Ectodermal cell (in vitro differentiated cells): Measurements from ENCODE around the gene ADAMTS2.

Experiments used
- H3K27ac ChIP-seq: 2 replicates; pipeline ENCODE4 v1.7.0; 2013; ENCODE audit warnings: mild to moderate bottlenecking, low read depth, low read length; ENCODE audit not compliant: insufficient read depth, poor library complexity, severe bottlenecking
- H3K27me3 ChIP-seq: 2 replicates; pipeline ENCODE4 v1.7.0; 2013; ENCODE audit warnings: mild to moderate bottlenecking, low read length; ENCODE audit not compliant: insufficient read depth, control insufficient read depth, poor library complexity, severe bottlenecking
- H3K36me3 ChIP-seq: one replicate; pipeline ENCODE4 v1.7.0; 2013; ENCODE audit warnings: low read length; ENCODE audit not compliant: control insufficient read depth, insufficient read depth
- H3K4me1 ChIP-seq: one replicate; pipeline ENCODE4 v1.7.0; 2013; ENCODE audit warnings: low read length; ENCODE audit not compliant: control insufficient read depth, insufficient read depth
- H3K4me3 ChIP-seq: 2 replicates; pipeline ENCODE4 v1.7.0; 2013; ENCODE audit warnings: low read depth, low read length, control low read depth; ENCODE audit not compliant: insufficient read depth
- H3K9me3 ChIP-seq: 2 replicates; pipeline ENCODE4 v1.7.0; 2013; ENCODE audit warnings: mild to moderate bottlenecking, low read length, moderate library complexity; ENCODE audit not compliant: control insufficient read depth
- WGBS, 2 experiments: methylation state at CpG; one replicate each; pipeline ENCODE4 v1.1.7; 2013; ENCODE audit warnings: missing lambda C conversion rate in 2 of 2; 5-methylcytosine and 5-hydroxymethylcytosine counted together

ADAMTS2 gene

GRCh38 chr5:179199246-179199645 lies 146.0 kb downstream of the ADAMTS2 start:
- Histone ChIP-seq H3K27me3 (no peaks in the 10 kb centered on the region), H3K36me3 (no peaks in the 10 kb centered on the region), H3K4me3 (no peak overlapping the region), H3K4me1 (no peaks in the 10 kb centered on the region), H3K27ac (no peak overlapping the region), H3K9me3 (no peaks in the 10 kb centered on the region)
- WGBS, 2 experiments, result 93% methylated on average over 11 of the region's 11 CpGs

DNA sequence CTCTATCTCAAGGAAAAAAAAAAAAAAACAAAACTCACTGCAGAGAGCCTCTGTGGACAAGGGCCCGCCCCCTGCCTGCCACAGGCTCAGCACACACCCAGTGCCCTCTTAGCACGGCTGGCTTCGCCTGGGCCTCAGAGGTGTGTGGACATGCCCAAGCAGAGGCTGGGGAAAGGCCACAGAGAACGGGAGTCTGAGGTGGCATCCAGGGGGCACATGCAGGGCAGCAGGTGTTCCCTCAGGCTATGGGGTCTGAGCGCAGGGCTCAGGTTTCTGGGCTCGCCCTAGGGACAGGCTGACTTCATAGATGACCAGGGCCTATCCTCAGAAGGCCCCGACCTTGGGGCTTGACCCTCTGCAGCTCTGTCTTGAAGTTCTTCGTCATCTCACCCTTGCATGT lies 146.4 kb downstream of the ADAMTS2 start:
- no peaks in the 10 kb centered on the region for H3K36me3 ChIP-seq
- H3K4me1 ChIP-seq, result no peaks in the 10 kb centered on the region
- no peak overlapping the region for H3K27ac ChIP-seq
- WGBS, 2 experiments, result 90 to 91% methylated on average over 8 of the region's 8 CpGs
- H3K9me3 ChIP-seq, result no peaks in the 10 kb centered on the region
- no peak overlapping the region for H3K4me3 ChIP-seq
- H3K27me3 ChIP-seq, result no peaks in the 10 kb centered on the region

DNA sequence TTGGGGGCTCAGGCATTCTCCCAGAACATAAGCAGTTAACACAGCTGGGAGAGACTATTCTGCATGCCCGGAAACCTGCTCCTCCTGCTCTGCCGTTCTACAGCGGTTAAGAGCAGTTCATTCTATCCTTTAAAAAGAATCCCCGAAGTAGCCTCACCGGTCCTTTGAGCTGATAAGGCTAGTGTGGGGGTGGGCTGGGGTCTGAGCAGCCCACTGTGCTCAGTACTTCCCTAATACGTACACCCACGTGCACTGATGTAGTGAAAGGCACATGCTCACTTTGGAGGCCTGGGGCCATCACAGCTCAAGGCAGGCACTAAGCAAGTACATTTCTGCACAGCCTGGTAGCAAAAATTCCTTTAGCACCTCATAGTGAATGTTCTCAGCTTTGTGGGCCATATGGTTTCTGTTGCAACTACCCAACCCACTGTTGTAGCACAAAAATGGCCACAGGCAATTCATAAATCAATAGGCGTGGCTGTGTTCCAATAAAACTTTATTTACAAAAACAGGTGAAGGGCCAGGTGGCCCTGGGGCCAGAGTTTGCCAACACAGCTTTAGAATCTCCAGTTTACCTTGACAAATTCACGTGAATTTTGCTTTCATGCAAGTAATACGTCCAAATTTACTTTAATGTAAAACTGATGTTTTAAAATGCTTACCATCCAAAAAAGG lies 148.7 kb downstream of the ADAMTS2 start:
- H3K27me3 ChIP-seq, result no peaks in the 10 kb centered on the region
- 93 to 94% methylated on average over 10 of the region's 10 CpGs for WGBS, 2 experiments

DNA sequence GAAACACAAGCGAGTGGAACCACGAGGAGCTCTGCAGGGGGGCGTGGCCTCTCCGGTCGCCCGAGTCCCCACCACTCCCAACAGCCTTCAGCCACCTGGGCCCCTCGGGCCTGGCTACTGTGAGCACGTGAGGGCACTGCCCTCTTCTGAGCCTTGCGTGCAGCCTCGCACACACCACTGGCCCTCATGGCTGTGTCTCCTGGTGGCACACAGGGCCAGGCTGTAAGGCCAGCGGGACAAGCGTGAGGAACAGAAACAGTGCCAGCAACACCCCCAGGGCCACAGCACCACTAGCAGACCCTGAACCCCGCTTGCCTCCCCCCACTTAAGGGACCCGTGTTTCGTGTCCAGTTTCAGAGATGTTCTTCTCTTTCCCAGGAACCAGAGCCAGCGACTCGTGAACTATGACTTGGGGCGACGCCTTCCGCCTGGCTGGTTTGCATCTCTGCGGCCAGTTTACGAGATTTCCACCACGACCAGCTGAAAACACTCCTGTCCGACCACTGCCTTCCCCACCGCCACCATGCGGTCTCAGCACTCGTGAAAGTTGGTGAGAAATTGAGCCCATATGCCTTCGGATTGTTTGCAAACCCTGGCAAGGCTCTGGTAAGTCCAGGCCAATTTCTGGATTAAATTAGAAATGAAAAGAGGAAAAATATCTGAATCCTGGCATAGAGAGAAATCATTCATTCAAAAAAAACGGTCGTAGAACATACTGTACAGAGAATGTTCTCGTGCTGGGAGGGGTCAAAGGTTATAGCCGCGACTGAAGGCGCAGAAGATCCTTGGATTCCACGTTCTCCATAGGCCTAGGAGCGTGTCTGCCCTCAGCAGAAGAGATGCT lies 149.5 kb downstream of the ADAMTS2 start:
- H3K27ac ChIP-seq, result no peak overlapping the region
- H3K4me1 ChIP-seq, result peaks cover 7% of the 10 kb centered on the region
- WGBS, 2 experiments, result 91% methylated on average over 36 of the region's 36 CpGs
- H3K27me3 ChIP-seq, result no peaks in the 10 kb centered on the region
- no peaks in the 10 kb centered on the region for H3K9me3 ChIP-seq
- H3K36me3 ChIP-seq, result no peaks in the 10 kb centered on the region
- H3K4me3 ChIP-seq, result no peak overlapping the region

More for the DNA sequence above, 148.7 kb downstream of the ADAMTS2 start:
- H3K36me3 ChIP-seq, result no peaks in the 10 kb centered on the region
- peaks cover 3% of the 10 kb centered on the region for H3K4me1 ChIP-seq
- H3K4me3 ChIP-seq, result no peak overlapping the region
- no peak overlapping the region for H3K27ac ChIP-seq
- no peaks in the 10 kb centered on the region for H3K9me3 ChIP-seq

GRCh38 chr5:179194941-179195381 lies 150.3 kb downstream of the ADAMTS2 start:
- Histone ChIP-seq H3K4me1 (peaks cover 7% of the 10 kb centered on the region), H3K27ac (no peak overlapping the region), H3K27me3 (no peaks in the 10 kb centered on the region), H3K9me3 (no peaks in the 10 kb centered on the region), H3K36me3 (no peaks in the 10 kb centered on the region), H3K4me3 (no peak overlapping the region)
- 93 to 95% methylated on average over 19 of the region's 19 CpGs for WGBS, 2 experiments

- WGBS, 2 experiments, result 92 to 93% methylated on average over 15 of the region's 15 CpGs
- H3K36me3 ChIP-seq, result no peaks in the 10 kb centered on the region
Measured at GRCh38 chr5:179194201-179194910, 150.9 kb downstream of the ADAMTS2 start.

DNA sequence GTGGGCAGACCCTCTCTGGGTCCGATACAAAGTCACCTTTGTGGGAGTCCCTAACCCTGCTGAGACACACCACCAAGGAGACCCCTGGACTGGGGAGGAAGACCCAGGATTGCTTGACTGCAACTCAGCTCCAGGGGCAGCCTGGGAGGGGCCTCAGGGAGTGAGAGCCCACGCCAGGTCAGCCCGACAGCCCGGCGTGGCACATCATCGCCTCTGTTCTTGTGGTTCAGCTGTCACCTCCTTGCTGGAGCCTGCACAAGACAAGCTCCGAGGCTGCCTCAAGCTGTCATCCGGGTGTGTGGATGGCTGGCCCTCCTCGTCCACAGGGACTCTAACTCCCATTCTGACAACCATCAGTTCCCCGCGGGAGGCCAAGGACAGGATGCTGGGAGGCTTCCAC lies 151.5 kb downstream of the ADAMTS2 start:
- Histone ChIP-seq H3K4me3 (no peak overlapping the region), H3K27ac (no peak overlapping the region), H3K9me3 (no peaks in the 10 kb centered on the region), H3K4me1 (peaks cover 7% of the 10 kb centered on the region), H3K27me3 (no peaks in the 10 kb centered on the region), H3K36me3 (no peaks in the 10 kb centered on the region)
- 81 to 91% methylated on average over 11 of the region's 11 CpGs for WGBS, 2 experiments

More at GRCh38 chr5:179194201-179194910, 150.9 kb downstream of the ADAMTS2 start:
- no peaks in the 10 kb centered on the region for H3K27me3 ChIP-seq
- H3K9me3 ChIP-seq, result no peaks in the 10 kb centered on the region
- no peak overlapping the region for H3K27ac ChIP-seq
- H3K4me1 ChIP-seq, result peaks cover 7% of the 10 kb centered on the region
- H3K4me3 ChIP-seq, result no peak overlapping the region

DNA sequence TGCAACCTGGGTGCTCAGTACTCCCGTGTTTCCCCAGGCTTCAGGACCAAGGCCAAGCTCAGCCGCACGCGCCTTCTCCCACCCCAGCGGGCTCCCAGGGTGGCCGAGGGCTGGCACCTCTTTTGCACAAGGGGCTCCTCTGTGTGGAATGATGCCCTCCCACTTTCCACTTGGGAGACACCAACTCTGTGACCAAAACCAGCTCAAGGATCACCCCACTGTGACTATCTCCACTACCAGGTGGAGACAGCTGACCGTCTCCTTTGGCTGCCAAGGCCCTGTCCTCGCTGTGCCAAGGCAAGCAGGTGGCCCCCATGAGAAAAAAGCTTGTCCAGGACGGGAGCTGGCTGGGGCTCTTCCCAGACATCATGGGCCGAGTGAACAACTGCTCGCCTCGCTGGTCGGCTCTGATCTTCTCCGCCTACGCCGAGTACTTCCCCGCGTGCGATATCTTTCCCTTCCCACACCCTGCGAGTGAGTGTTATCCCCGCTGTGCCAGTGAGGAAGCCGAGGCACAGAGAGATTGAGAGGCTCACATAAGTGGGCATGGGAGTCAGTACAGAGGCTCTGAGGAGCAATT lies 152.3 kb downstream of the ADAMTS2 start:
- peaks cover 10% of the 10 kb centered on the region for H3K4me1 ChIP-seq
- H3K9me3 ChIP-seq, result no peaks in the 10 kb centered on the region
- H3K27me3 ChIP-seq, result no peaks in the 10 kb centered on the region
- no peaks in the 10 kb centered on the region for H3K36me3 ChIP-seq
- 92 to 93% methylated on average over 22 of the region's 22 CpGs for WGBS, 2 experiments
- H3K27ac ChIP-seq, result no peak overlapping the region
- no peak overlapping the region for H3K4me3 ChIP-seq

GRCh38 chr5:179192185-179192890 lies 152.9 kb downstream of the ADAMTS2 start:
- 91 to 92% methylated on average over 20 of the region's 20 CpGs for WGBS, 2 experiments
- Histone ChIP-seq H3K27me3 (no peaks in the 10 kb centered on the region), H3K9me3 (no peaks in the 10 kb centered on the region), H3K4me1 (peaks cover 11% of the 10 kb centered on the region), H3K36me3 (no peaks in the 10 kb centered on the region), H3K27ac (no peak overlapping the region), H3K4me3 (no peak overlapping the region)
